ENCODE data around the gene NDST1. TPM values are rescaled to one million over a fixed set of nuclear protein-coding genes. Genes with fewer than 3 reads are reported as not detected.

Gene NDST1
- total and polyA plus RNA-seq, 8 donors = 52.2 to 100 (median 71.3) TPM

DNA sequence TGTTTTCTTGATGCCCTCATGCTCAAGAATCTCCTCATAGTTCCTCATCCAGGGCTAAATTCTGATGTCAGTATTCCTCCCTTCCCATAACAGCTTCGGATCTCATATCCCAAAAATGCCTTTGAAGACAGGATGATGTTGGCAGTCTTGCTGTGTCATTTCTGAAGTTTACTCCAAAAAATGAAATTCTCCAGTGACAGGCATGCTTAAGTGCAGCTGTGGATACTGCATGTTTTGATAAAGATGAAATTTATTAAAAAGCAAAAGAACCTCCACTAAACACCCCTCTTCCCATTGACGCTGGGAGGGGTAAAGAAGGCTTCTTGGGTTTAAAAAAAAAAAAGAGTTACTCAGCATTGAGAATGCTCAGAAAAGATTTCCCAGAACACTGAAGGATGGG is 43.1 kb downstream of the NDST1 start:
- Histone ChIP-seq H3K4me3 (no peak overlapping the region), H3K27me3 (no peaks in the 10 kb centered on the region), H3K27ac (no peak overlapping the region), H3K4me1 (no peaks in the 10 kb centered on the region), H3K9me3 (no peaks in the 10 kb centered on the region), H3K36me3 (peaks cover 0 to 100% of the 10 kb centered on the region in 2 donors)
- TF ChIP-seq CTCF (IDR thresholded peaks at IDR 0.05) = no peak
- no peak for DNase-seq
- no peak for ATAC-seq
- intact Hi-C loops (cut with DNase I) = no loop called here

- H3K27me3 ChIP-seq = no peaks in the 10 kb centered on the region
- no peaks in the 10 kb centered on the region for H3K4me1 ChIP-seq
- peaks cover 0 to 91% of the 10 kb centered on the region in 2 donors for H3K36me3 ChIP-seq
- ATAC-seq (no peak), DNase-seq (no peak)
- no peaks in the 10 kb centered on the region for H3K9me3 ChIP-seq
- no peak overlapping the region for H3K27ac ChIP-seq
- intact Hi-C loops (cut with DNase I) = no loop called here
- no peak for TF ChIP-seq CTCF (IDR thresholded peaks at IDR 0.05)
- no peak overlapping the region for H3K4me3 ChIP-seq
These were observed 45.5 kb downstream of the NDST1 start for GRCh38 chr5:150553402-150553801.

DNA sequence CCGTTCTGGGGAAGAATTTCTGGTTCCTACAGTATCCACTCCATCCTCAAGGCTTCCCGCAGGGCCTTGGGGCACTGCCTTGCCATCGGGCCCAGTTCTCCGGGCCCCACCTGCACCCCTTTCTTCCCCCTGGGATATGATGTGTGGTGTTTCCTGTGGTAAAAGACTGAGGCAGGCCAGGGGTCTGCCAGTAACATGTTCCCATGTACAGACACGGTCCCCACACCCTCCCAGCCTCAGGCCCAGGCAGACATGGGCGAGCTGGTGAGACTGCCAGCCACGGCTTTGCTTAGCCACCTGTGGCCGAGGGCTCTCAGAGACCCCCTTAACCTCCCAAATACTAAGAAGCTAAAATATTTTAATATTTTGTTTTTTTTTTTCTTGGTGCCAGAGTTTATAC is 46.0 kb downstream of the NDST1 start:
- H3K27ac ChIP-seq = no peak overlapping the region
- H3K9me3 ChIP-seq = no peaks in the 10 kb centered on the region
- H3K4me3 ChIP-seq = no peak overlapping the region
- H3K4me1 ChIP-seq = no peaks in the 10 kb centered on the region
- ATAC-seq = no peak
- DNase-seq = no peak
- intact Hi-C loops (cut with DNase I) = no loop called here
- H3K36me3 ChIP-seq = peaks cover 0 to 86% of the 10 kb centered on the region in 2 donors
- no peaks in the 10 kb centered on the region for H3K27me3 ChIP-seq
- TF ChIP-seq CTCF (IDR thresholded peaks at IDR 0.05) = no peak

- Histone ChIP-seq H3K27me3 (no peaks in the 10 kb centered on the region), H3K4me3 (no peak overlapping the region), H3K36me3 (peaks cover 0 to 77% of the 10 kb centered on the region in 2 donors), H3K27ac (no peak overlapping the region), H3K4me1 (no peaks in the 10 kb centered on the region), H3K9me3 (no peaks in the 10 kb centered on the region)
- ATAC-seq = no peak
- TF ChIP-seq CTCF (IDR thresholded peaks at IDR 0.05) = no peak
- intact Hi-C loops (cut with DNase I) = no loop called here
- no peak for DNase-seq
These were observed 46.9 kb downstream of the NDST1 start for GRCh38 chr5:150554857-150555256.

DNA sequence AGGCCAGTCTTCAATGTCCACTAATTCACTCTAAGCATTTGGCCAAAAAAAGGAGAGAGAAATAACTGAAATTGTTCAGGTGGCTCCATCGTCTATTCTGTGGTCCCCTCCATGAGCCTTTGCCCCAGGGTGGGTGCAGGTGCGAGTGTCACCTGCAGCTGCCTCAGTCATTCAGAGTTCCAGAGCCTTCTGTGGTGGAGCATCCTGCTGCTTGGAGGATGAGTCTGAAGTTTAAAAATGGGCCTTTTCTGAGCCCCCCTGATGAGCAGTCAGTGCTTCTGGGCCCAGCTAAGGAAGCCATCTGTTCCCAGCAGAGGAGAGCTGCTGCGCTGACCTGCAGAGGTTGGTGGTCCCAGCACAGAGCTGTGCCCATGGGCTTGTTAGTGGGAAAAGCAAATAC is 48.2 kb downstream of the NDST1 start:
- intact Hi-C loops (cut with DNase I) = no loop called here
- ATAC-seq = no peak

More for the DNA sequence above, 48.2 kb downstream of the NDST1 start:
- peaks cover 0 to 64% of the 10 kb centered on the region in 2 donors for H3K36me3 ChIP-seq
- no peak for TF ChIP-seq CTCF (IDR thresholded peaks at IDR 0.05)
- no peak overlapping the region for H3K4me3 ChIP-seq
- H3K27ac ChIP-seq = no peak overlapping the region
- no peaks in the 10 kb centered on the region for H3K27me3 ChIP-seq
- no peaks in the 10 kb centered on the region for H3K9me3 ChIP-seq
- DNase-seq = no peak
- H3K4me1 ChIP-seq = peaks cover 0 to 6% of the 10 kb centered on the region in 2 donors
